HepG2 (cell line): ENCODE results near the gene OR10W1.

ENCODE experiments used
- GRHL1 ChIP-seq: sonication (generic); formaldehyde crosslinking; conservative IDR thresholded peaks from 2 replicates; pipeline ENCODE4 v1.8.0; 2022; ENCODE audit warnings: missing genetic modification reagents
- POLR2A ChIP-seq, 2 experiments: IDR thresholded peaks; 2 replicates each; pipeline ENCODE4 v1.6.1; 2011; ENCODE audit warnings: low read depth in 2 of 2, low read length in 2 of 2, mild to moderate bottlenecking in 1 of 2, moderate library complexity in 1 of 2; ENCODE audit not compliant: insufficient read depth in 1 of 2
- ZNF232 ChIP-seq: sonication (generic); formaldehyde crosslinking; IDR thresholded peaks from 2 replicates; pipeline ENCODE4 v1.4.0; 2020; ENCODE audit warnings: missing genetic modification reagents, borderline replicate concordance

GRCh38 chr11:58289266-58289665 lies 21.2 kb upstream of the OR10W1 start:
- TF ChIP-seq ZNF232 (no peak), GRHL1 (no peak), POLR2A (IDR thresholded peaks at IDR 0.05; ENCODE audit: insufficient read depth in 1 of 2, low read depth in 2 of 2, low read length in 2 of 2) (no peak)
